ENCODE data around the gene UBR1.

GRCh38 chr15:43091859-43092258 lies 14.0 kb downstream of the UBR1 start:
- TF ChIP-seq POLR2AphosphoS5 (IDR thresholded peaks at IDR 0.05; ENCODE audit: low read length) = no peak
- no peak for TF ChIP-seq BRCA1 (IDR thresholded peaks at IDR 0.05; ENCODE audit: low read depth, low read length)
- TF ChIP-seq EP300 (IDR thresholded peaks at IDR 0.05; ENCODE audit: borderline replicate concordance in 1 of 2, control insufficient read depth in 1 of 2, low read depth in 2 of 2, low read length in 2 of 2) = no peak
- no peak for TF ChIP-seq CTCF (IDR thresholded peaks at IDR 0.05 in 2 of 3, conservative IDR thresholded peaks at IDR 0.05 in 1 of 3; ENCODE audit: control insufficient read depth in 2 of 3, extremely low read depth in 1 of 3, insufficient read depth in 1 of 3, low read depth in 3 of 3, low read length in 3 of 3)

Data from GM12878 (cell line).